Astrocyte (in vitro differentiated cells and primary cell): ENCODE measurements around the gene AURKAIP1. TPM values are rescaled to one million over a fixed set of nuclear protein-coding genes. Genes with fewer than 3 reads are reported as not detected.

Source experiments
- DNase-seq: peaks from one replicate; pipeline ENCODE4 v3.0.0-alpha.2; 2010; ENCODE audit warnings: low read depth
- FAIRE-seq: peaks from 2 replicates; lab custom pipeline; 2011; peaks lifted over from hg19 to GRCh38; lab: Jason Lieb, UNC
- H2AFZ ChIP-seq: 2 replicates; pipeline ENCODE4 v1.6.0; 2012; ENCODE audit warnings: low read depth, low read length, inconsistent platforms
- H3K27ac ChIP-seq: 2 replicates; pipeline ENCODE4 v1.5.1; 2011; ENCODE audit warnings: low read depth, low read length, inconsistent platforms
- H3K27me3 ChIP-seq: 2 replicates; pipeline ENCODE4 v1.6.0; 2011; ENCODE audit warnings: low read length, inconsistent platforms; ENCODE audit not compliant: insufficient read depth
- H3K36me3 ChIP-seq: 2 replicates; pipeline ENCODE4 v1.5.1; 2011; ENCODE audit warnings: low read length, inconsistent platforms; ENCODE audit not compliant: insufficient read depth
- H3K4me1 ChIP-seq: 2 replicates; pipeline ENCODE4 v1.5.1; 2011; ENCODE audit warnings: low read length, inconsistent platforms; ENCODE audit not compliant: insufficient read depth
- H3K4me2 ChIP-seq: 2 replicates; pipeline ENCODE4 v1.6.0; 2012; ENCODE audit warnings: low read length, inconsistent platforms
- H3K4me3 ChIP-seq: 2 replicates; pipeline ENCODE4 v1.5.1; 2011; ENCODE audit warnings: low read depth, mild to moderate bottlenecking, low read length, inconsistent platforms; ENCODE audit not compliant: insufficient read depth
- H3K79me2 ChIP-seq: 2 replicates; pipeline ENCODE4 v1.6.0; 2012; ENCODE audit warnings: mild to moderate bottlenecking, low read length, inconsistent platforms; ENCODE audit not compliant: insufficient read depth
- H3K9ac ChIP-seq: 2 replicates; pipeline ENCODE4 v1.6.0; 2012; ENCODE audit warnings: mild to moderate bottlenecking, low read length, inconsistent platforms
- H3K9me3 ChIP-seq: 2 replicates; pipeline ENCODE4 v1.5.1; 2012; ENCODE audit warnings: low read depth, mild to moderate bottlenecking, low read length, inconsistent platforms; ENCODE audit not compliant: insufficient read depth
- H4K20me1 ChIP-seq: 2 replicates; pipeline ENCODE4 v1.6.0; 2012; ENCODE audit warnings: low read length, inconsistent platforms; ENCODE audit not compliant: insufficient read depth
- H3K27ac Mint-ChIP-seq: one replicate; pipeline ENCODE4 v1.8.0; 2021; ENCODE audit warnings: mild to moderate bottlenecking, mixed read lengths; ENCODE audit not compliant: unreplicated experiment
- H3K27me3 Mint-ChIP-seq: one replicate; pipeline ENCODE4 v1.8.0; 2021; ENCODE audit warnings: low read depth, mixed read lengths; ENCODE audit not compliant: unreplicated experiment
- H3K36me3 Mint-ChIP-seq: one replicate; pipeline ENCODE4 v1.8.0; 2021; ENCODE audit warnings: low read depth, mixed read lengths; ENCODE audit not compliant: unreplicated experiment
- H3K4me1 Mint-ChIP-seq: one replicate; pipeline ENCODE4 v1.8.0; 2021; ENCODE audit warnings: low read depth, mixed read lengths; ENCODE audit not compliant: unreplicated experiment
- H3K4me3 Mint-ChIP-seq: one replicate; pipeline ENCODE4 v1.8.0; 2021; ENCODE audit warnings: mild to moderate bottlenecking, moderate library complexity, mixed read lengths; ENCODE audit not compliant: unreplicated experiment
- H3K9me3 Mint-ChIP-seq: one replicate; pipeline ENCODE4 v1.8.0; 2021; ENCODE audit warnings: mild to moderate bottlenecking, mixed read lengths; ENCODE audit not compliant: unreplicated experiment
- CTCF ChIP-seq: IDR thresholded peaks from 2 replicates; pipeline ENCODE4 v1.5.1; 2011; ENCODE audit warnings: low read depth, mild to moderate bottlenecking, inconsistent platforms, low read length, moderate library complexity; ENCODE audit not compliant: insufficient read depth
- EZH2 ChIP-seq: IDR thresholded peaks from 2 replicates; pipeline ENCODE4 v1.6.1; 2012; ENCODE audit warnings: mild to moderate bottlenecking, low read length, inconsistent platforms; ENCODE audit not compliant: insufficient read depth
- total RNA-seq: library from RNA; stranded (reverse); gene quantifications from 2 replicates; pipeline ENCODE4 v1.2.1, GENCODE V29; 2021

AURKAIP1 gene
- total RNA-seq, 1 donor from 2014 or later: 135 TPM

- Mint-ChIP-seq H3K4me1 (peaks cover 13% of the 10 kb centered on the region), H3K4me3 (peak overlapping the region; percentile 50), H3K27ac (peak overlapping the region; percentile 87), H3K36me3 (peaks cover 3% of the 10 kb centered on the region), H3K27me3 (peaks cover 2% of the 10 kb centered on the region), H3K9me3 (no peaks in the 10 kb centered on the region)
- Histone ChIP-seq H4K20me1 (no peaks in the 10 kb centered on the region), H3K27me3 (no peaks in the 10 kb centered on the region), H3K9ac (no peak overlapping the region), H3K4me1 (peaks cover 12% of the 10 kb centered on the region), H2AFZ (no peak overlapping the region), H3K9me3 (no peaks in the 10 kb centered on the region), H3K27ac (no peak overlapping the region), H3K4me2 (peak overlapping the region; percentile 4), H3K36me3 (no peaks in the 10 kb centered on the region), H3K79me2 (no peaks in the 10 kb centered on the region), H3K4me3 (no peak overlapping the region)
- FAIRE-seq: no peak
- DNase-seq: no peak
- TF ChIP-seq CTCF: no peak
- TF ChIP-seq EZH2: no peak
Observed at GRCh38 chr1:1423245-1423597, 48.2 kb upstream of the AURKAIP1 start.

- no peaks in the 10 kb centered on the region for H4K20me1 ChIP-seq
- H3K27me3 ChIP-seq: no peaks in the 10 kb centered on the region
- DNase-seq (peak; percentile 54), FAIRE-seq (no peak)
- no peak overlapping the region for H3K27ac ChIP-seq
- H2AFZ ChIP-seq: peak overlapping the region; percentile 62
- TF ChIP-seq CTCF (no peak), EZH2 (no peak)
- no peaks in the 10 kb centered on the region for H3K79me2 ChIP-seq
- peak overlapping the region; percentile 16 for H3K4me2 ChIP-seq
- H3K4me3 Mint-ChIP-seq: peak overlapping the region; percentile 50
- no peaks in the 10 kb centered on the region for H3K9me3 Mint-ChIP-seq
- no peak overlapping the region for H3K9ac ChIP-seq
- no peak overlapping the region for H3K4me3 ChIP-seq
- peaks cover 14% of the 10 kb centered on the region for H3K4me1 Mint-ChIP-seq
- H3K27ac Mint-ChIP-seq: peak overlapping the region; percentile 87
- no peaks in the 10 kb centered on the region for H3K9me3 ChIP-seq
- peaks cover 2% of the 10 kb centered on the region for H3K27me3 Mint-ChIP-seq
- no peaks in the 10 kb centered on the region for H3K36me3 ChIP-seq
- peaks cover 12% of the 10 kb centered on the region for H3K4me1 ChIP-seq
- peaks cover 3% of the 10 kb centered on the region for H3K36me3 Mint-ChIP-seq
Observed at GRCh38 chr1:1422465-1423244, 47.6 kb upstream of the AURKAIP1 start.

GRCh38 chr1:1421907-1422464, 47.0 kb upstream of the AURKAIP1 start:
- H3K36me3 Mint-ChIP-seq: peaks cover 3% of the 10 kb centered on the region
- no peaks in the 10 kb centered on the region for H4K20me1 ChIP-seq

More at GRCh38 chr1:1421907-1422464, 47.0 kb upstream of the AURKAIP1 start:
- H3K4me1 ChIP-seq: peaks cover 12% of the 10 kb centered on the region
- H3K79me2 ChIP-seq: no peaks in the 10 kb centered on the region
- H3K27ac ChIP-seq: no peak overlapping the region
- H3K27me3 Mint-ChIP-seq: peaks cover 2% of the 10 kb centered on the region
- no peak overlapping the region for H2AFZ ChIP-seq
- peak overlapping the region; percentile 16 for H3K4me2 ChIP-seq
- DNase-seq (no peak), FAIRE-seq (no peak)
- TF ChIP-seq CTCF: no peak
- no peak for TF ChIP-seq EZH2
- H3K27me3 ChIP-seq: no peaks in the 10 kb centered on the region
- H3K4me3 ChIP-seq: no peak overlapping the region
- no peaks in the 10 kb centered on the region for H3K9me3 Mint-ChIP-seq
- H3K9me3 ChIP-seq: no peaks in the 10 kb centered on the region
- H3K27ac Mint-ChIP-seq: no peak overlapping the region
- no peaks in the 10 kb centered on the region for H3K36me3 ChIP-seq
- H3K4me3 Mint-ChIP-seq: no peak overlapping the region
- no peak overlapping the region for H3K9ac ChIP-seq
- peaks cover 15% of the 10 kb centered on the region for H3K4me1 Mint-ChIP-seq
